DMS114 treated with DMSO at 0.1 percent for 48 hours (cell line): ENCODE results near the gene ABCC1.

Experiments
- DNase-seq: peaks from one replicate; lab custom pipeline; 2025; ENCODE audit not compliant: unreplicated experiment; lab: John Stamatoyannopoulos, UW

The ABCC1 gene

GRCh38 chr16:16018705-16019104, 69.3 kb downstream of the ABCC1 start:
- no peak for DNase-seq

DNA sequence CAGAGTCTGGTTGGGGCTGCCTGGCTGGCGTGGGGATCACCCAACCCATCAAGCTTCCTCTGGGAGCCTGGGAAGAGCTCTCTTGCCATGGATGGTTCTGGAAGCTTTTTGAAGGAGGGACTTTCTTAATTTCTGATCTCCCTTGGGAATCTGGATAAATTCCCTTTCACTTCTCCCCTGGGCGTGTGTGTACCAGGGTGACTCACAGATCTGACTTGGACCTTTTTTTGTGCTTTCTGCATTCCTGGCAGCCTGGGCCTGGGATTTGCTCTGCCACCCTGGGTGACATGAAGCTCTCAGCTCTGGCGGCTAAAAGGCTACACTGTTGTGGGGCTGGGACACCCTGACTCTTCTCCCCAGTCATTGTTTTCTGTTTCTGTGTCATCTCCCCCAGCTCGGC, 70.1 kb downstream of the ABCC1 start:
- DNase-seq, result no peak

- DNase-seq, result no peak
Measured at GRCh38 chr16:16020291-16020690, 70.9 kb downstream of the ABCC1 start.

- DNase-seq, result no peak
Measured at GRCh38 chr16:16021020-16021419, 71.6 kb downstream of the ABCC1 start.

DNA sequence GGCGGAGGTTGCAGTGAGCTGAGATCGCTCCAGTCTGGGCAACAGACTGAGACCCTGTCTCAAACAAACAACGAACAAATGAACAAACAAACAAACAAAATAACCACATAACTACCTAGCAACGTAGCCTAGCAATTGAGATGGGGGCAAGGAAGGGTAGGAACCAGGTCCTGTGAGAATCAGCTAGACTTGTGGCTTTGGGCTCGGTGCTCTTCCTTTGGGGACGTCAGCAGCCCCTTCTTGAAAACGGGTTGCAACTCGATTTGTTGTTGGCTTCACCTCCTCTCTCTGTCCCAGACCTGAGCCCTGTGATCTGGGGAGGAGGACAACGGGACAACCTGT, 72.2 kb downstream of the ABCC1 start:
- no peak for DNase-seq

GRCh38 chr16:16021988-16022682, 72.7 kb downstream of the ABCC1 start:
- no peak for DNase-seq

DNA sequence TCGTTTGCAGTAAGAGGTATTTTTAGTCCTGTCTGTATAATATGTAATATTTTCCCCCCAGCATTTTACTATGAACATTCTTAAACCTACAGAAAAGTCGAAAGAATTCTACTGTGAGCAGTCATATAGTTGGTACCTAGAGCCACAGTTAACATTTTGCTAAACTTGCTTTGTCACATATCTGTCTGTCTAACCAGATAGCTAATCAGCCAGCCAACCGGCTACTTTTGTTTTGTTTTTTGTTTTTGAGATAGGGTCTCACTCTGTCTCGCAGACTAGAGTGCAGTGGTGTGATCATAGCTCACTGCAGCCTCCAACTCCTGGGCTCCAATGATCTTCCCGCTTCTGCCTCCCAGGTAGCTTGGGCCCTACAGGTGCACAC, 73.3 kb downstream of the ABCC1 start:
- DNase-seq, result no peak

- DNase-seq, result no peak
Measured at GRCh38 chr16:16025214-16025968, 76.0 kb downstream of the ABCC1 start.

GRCh38 chr16:16027728-16028310, 78.4 kb downstream of the ABCC1 start:
- DNase-seq, result no peak

GRCh38 chr16:16028311-16028999, 79.0 kb downstream of the ABCC1 start:
- DNase-seq, result no peak

DNA sequence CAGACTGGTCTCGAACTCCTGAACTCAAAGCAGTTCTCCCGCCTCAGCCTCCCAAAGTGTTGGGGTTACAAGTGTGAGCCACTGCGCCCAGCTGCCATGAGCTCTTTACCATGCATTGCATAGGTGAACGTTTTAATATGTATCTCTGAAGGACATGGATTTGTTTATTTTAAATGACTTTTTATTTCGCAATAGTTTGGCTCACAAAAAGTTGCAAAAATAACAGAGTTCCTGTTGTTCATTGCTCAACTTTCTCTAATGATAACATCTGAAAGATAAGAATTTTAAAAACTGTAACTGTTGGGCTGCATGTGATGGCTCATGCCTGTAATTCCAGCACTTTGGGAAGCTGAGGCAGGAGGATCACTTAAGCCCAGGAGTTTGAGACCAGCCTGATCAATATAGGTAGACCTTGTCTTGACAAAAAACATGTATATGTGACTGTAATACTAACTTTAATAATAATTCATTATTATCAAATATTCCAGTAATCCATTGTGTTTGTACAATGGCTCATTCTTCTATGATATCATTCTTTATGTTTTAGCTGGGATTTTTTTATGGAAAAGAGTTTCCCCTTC, 80.1 kb downstream of the ABCC1 start:
- no peak for DNase-seq

DNA sequence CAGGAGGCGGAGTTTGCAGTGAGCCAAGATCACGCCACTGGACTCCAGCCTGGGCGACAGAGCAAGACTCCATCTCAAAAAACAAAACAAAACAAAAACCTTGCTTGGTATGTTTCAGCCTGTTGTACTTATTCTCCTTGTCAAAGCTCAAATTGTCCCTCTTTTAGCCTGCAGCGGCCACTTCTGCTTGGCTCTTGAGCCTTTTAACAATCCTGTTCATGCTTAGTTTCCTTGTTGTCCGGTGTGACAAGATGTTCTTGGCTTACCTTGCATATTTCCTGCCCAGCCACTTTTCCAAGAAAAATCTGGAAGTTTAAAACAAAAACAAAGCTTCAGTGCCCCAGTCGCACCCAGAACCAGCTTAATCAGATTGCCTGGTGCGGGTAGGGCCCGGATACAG, 81.0 kb downstream of the ABCC1 start:
- DNase-seq, result no peak

DNA sequence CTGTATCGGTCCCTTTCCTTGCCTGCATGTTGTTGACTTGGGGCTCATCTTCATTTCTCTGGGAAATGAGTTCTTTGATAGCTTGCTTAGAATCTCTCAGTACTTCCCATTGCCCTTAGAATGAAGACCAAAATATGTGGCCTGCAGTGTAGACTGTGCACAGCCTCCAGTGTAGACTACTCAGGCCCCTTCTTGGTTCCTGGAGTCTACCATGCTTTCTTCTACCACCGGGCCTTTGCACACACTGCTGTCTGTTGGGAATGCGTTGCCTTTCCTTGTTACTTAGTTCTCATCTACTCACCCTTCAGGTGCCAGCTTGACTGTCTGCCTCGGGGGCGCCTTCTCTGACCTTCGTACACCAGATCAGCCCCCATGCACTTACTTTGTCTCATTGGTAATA, 82.0 kb downstream of the ABCC1 start:
- no peak for DNase-seq

DNA sequence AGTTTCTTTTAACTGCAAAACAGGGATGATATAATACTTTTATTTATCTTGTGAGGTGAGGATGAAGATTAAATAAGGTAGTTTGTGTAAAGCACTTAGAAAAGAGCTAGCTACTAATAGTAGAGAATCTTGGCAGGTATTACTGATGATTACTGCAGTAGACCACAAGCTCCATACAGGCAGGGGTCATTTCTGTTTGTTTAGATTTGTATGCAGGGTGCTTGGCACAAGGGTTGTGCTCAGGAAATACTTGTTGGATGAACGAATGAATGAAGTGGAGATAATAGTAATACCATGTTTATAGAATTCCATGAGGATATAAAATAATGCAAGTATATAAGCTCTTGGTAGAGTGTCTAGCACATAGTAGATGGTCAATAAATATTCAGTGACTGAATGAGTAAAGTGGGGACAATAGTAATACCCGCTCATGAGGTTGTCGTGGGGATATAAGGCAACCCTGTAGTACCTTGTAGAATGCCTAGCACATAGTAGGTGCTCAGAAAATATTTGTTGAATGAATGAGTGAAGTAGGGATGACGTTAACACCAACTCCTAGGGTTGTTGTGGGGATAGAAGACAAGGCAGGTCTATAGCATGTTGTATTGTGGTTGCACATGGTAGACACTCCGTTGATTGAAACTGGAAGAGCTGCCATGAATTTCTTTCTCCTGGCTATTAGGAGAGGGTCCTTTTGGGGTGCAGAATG, 83.0 kb downstream of the ABCC1 start:
- DNase-seq, result no peak

GRCh38 chr16:16033208-16033717, 83.8 kb downstream of the ABCC1 start:
- DNase-seq, result no peak

GRCh38 chr16:16036359-16036792, 87.0 kb downstream of the ABCC1 start:
- DNase-seq, result no peak

DNA sequence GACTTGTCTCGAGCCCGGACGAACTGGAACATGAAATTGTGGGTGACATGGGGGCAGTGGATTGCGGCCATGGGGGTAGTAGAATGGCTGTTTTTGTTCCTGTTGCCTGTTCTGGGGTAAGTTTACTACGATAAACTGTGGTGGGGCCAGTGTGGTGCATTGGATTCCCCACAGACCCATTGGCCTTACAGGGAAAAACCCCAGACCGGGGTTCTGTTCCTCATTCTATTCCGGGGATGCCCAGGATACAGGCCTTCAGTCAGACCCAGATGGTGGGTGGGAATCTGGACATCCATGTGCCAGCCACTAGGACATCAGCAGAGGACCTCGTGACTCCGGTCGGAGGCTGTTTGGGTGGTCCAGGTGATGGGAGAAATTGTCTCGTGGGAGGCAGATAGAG, 88.1 kb downstream of the ABCC1 start:
- DNase-seq, result no peak

- DNase-seq, result no peak
Measured at GRCh38 chr16:16037970-16038369, 88.6 kb downstream of the ABCC1 start.

DNA sequence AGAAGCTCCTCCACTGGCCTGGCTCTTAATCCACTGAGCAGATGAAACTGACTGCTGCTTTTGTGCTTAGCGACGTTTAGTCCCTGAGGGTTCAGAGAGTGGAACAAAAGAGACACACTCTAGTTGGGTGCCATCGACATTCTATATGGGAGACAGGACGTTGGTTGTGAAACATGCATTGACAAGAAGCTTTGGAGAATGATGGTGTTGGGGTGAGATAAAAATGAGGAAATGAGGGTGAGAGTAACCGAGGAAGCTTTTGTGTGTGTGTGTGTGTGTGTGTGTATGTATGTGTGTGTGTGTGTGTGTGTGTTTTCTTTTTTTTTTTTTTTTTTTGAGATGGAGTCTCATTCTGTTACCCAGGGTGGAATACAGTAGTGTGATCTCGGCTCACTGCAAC, 89.5 kb downstream of the ABCC1 start:
- no peak for DNase-seq

DNA sequence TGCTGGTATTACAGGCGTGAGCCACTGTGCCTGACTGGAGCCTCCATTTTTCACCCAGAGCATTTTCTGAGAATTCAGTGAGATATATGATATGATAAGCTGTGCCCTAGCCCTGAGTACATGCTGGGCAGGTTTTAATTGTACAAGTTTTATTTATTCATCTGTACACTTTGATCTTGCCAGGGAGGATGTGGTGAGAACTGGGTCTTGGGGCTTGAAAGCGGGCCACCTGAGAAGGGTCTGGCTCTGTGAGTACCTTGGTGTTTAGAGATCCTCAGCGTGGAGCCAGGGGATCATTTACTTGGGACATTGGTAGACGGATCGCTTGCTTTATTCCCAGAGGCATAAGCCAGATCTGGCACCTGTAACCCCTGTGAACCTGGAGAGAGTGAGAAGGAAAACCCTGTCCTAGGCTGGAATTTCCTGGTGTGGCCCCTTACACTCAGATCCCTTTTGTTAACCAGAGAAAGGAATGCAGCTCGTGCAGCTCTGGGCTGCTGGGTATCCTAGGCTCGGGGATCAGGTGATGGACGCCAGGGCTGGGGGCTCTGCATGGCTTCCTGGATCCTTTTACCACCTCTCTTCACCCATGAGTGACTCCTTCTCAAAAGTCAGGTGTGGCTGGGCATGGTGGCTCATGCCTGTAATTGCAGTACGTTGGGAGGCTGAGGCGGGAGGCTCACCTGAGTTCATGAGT, 91.9 kb downstream of the ABCC1 start:
- DNase-seq, result no peak
